Vagina (tissue), 2 donors: ENCODE data around the gene SLC25A21.

Source experiments
- CTCF ChIP-seq, 3 experiments: fragments of 450-650 bp in 2 of 3; fragments of 200-600 bp in 1 of 3; sonication (generic) in 1 of 3; IDR thresholded peaks; one replicate each; pipeline ENCODE4 v1.5.1; 2017 to 2019; ENCODE audit warnings: antibody characterized with exemption in 3 of 3, mild to moderate bottlenecking in 2 of 3, moderate library complexity in 2 of 3
- POLR2AphosphoS5 ChIP-seq, 2 donors: sonication (generic); formaldehyde crosslinking; IDR thresholded peaks; one replicate each; pipeline ENCODE4 v1.9.0; 2017; ENCODE audit warnings: antibody characterized with exemption in 2 of 2, mild to moderate bottlenecking in 2 of 2, low read depth in 1 of 2; ENCODE audit not compliant: insufficient read depth in 1 of 2

- TF ChIP-seq CTCF (IDR thresholded peaks at IDR 0.05) (no peak), POLR2AphosphoS5 (IDR thresholded peaks at IDR 0.05; ENCODE audit: insufficient read depth in 1 of 2, low read depth in 1 of 2) (no peak)
Observed at GRCh38 chr14:36653962-36654793, 518.2 kb downstream of the SLC25A21 start.
